NCI-H1092 (cell line): ENCODE results near the gene ITPK1.

Source experiments
- DNase-seq: peaks from one replicate; lab custom pipeline; 2025; lab: John Stamatoyannopoulos, UW

ITPK1 gene

DNA sequence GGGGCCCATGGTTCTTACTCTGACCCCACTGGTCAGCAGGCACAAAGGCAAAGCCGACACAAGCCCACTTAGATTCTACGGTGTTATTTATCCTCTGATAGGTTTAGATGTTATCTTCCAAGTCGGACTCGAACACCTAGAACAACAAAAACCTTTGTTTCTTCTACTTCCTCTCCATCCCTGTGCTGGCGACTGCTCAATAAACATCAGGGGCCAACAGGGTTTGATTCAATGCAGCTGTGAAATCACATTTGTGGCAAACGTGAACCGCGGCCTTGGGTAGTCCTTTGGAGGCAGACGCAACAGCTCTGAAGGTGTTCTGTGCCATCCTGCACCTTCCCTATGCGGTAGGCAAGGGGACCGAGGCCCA, 105.6 kb downstream of the ITPK1 start:
- DNase-seq = no peak

DNA sequence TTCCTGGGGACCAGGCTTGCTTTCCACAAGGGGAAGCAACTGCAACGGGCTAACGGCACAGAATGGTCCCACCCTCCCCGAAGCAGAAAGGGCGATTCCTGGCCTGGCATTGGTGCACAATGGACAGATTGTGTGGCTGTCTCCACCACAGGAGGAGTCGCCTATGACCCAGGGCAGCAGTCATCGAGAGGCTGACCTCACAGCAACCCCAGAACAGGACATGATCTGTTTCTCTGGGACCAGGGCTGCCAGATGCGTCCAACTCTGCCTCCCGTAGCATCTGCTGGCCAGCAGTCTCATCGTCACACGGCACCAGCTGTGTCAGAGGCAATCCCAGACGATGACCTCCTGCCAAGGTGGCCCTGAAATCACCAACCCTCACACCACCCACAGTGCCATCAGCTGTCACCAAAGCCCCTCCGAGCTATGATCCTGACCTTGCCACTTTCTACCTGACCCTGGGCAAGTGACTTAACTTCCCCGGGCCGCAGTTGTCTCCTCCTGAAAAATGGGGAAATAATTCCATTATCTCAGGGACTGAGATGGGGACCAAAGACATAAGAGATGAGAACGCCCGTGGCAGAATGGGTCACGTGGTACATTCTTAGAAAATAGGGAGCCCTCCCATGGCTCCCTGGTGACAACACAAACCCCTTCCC, 106.1 kb downstream of the ITPK1 start:
- DNase-seq = no peak

DNA sequence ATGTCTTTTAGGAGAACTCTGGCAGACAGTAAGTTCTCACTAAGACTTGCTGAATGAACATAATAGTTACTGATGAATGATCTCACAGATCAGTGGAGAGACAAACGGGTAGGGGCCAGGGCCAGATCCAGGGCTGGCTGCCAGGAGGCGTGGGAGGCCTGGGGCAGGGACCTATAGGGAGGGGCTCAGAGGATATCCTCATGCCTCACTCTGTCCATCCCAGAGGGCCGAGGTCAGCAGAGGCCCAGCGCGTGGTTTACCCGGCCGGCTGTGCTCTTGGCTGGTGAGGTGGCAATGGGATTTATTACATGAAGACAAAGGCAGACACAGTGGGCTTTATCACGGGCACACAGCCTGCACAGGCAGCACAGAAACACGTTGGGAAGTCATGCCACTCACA, 107.3 kb downstream of the ITPK1 start:
- DNase-seq = no peak

DNA sequence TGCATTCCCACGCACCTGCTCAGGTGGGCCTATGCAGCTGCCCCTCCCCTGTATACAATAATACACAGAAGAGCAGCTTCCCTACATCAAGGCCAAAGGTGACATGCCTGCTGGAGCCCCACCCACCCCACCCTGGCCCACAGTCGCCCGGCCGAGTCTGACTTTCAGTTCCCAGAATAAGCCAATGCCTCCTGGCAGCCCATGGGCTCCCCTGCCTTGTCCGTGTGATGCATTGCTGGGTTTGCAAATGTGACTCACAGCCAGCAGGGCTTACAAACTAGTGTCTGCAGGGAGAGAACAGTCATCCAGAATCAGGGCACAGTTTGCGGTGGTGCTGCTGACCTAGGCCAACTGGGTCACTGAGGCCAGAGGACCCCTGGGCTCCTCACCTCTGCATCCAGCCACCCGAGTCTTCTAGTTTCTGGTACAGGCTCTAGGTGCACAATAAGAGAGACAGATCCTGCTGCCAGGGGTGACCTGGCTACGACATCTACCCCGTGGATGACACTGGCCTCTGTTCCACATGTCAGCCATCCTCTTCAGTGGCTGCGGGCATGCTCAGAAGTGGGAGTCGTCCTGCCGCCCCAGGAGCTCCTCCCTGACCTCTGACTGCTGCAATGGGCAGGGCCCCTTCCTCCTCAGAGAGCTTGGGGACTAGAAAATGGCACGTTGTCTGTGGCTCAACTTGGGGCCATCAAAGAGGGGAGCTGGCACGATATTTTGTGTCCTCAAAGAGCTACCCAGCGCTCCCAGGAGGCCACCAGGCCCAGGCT, 108.3 kb downstream of the ITPK1 start:
- no peak for DNase-seq

DNA sequence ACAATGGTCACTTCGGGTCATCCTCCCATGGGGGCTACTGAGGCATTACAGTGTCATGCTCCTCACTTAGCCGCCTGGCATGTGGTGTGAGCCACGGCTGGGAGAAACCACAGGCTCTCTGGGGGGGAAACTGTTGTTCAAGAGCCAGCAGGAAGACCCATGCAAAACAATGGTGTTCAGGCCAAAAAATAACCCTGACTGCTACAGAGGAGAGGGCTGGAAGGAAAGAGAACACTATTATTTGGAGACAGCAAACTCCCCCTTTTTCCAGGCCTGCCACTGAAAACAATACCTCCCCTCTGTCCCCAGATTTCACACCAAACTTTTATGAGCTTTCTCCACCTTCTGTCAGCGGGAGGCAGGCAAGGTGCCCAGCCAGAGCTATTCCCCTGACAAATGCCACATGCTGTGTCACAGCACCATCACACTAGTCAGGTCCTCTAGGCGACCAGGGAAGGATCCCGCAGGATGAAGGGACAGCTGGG, 109.1 kb downstream of the ITPK1 start:
- no peak for DNase-seq

DNA sequence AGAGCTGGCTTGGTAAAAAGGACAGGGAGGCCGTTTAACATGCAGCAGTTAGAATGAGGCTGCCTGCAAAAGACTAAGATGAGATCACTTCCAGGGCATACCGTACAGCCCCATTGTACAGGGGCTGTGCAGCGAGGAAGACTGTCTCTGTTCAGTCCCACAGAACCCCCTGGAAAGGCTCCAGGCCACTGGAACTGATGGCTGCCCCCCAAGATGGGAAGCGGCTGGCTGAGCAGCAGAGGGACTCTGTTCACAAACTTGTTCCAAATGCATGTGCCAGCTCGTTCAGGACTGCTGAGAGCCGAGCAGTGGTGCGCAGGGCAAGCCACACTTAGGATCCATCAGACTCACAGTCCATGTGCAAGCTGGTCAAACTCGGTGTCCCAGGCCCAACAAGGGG, 109.9 kb downstream of the ITPK1 start:
- no peak for DNase-seq

DNA sequence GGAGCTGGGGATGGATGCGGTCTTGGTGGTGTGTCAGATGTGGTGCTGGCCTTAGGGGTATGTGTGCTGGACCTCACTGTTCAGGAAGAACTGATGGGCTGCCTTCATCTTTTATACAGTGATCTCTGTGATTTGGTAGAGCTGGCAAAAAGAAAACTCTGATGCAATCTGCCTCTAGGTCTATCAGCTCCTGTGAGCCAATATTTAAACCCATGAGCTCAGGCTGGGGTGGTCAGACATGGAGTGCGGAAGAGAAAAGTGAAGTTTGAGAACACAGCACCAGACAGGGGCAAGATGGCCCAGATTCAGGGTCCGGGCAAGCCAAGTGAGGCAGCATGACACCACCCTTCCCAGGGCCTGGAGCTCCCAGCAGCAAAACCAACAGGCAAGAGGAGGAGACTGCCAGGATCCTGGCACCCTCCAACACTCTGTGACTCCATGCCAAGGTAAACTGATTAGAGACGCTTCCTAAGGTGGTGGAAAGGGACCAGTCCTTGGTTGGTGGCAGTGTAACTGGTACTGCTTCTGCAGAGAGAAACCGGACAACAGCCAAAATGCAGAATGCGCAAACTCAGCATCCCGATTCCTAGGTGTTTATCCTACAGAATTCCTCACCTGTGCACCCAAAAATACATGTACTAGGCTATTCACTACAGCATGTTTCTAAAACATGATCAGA, 110.5 kb downstream of the ITPK1 start:
- DNase-seq = peak; percentile 49

DNA sequence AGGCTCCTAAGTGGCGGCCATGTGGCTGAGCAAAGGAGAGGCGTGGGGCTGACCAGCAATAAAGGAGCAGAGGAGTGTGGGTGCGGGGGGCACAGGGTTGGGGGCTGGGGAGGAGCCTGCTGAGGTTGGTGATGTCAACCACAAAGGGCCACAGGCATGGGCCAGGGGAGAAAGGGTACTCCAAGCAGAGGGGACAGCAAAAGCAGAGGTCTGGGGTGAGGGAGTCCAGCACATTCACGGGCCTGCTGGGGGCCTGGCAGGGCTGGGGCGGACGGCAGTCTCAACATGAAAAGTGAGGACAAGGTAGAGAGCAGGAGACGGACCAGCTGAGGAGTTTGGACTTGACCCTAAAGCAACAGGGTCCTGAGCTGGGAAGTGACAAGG, 111.0 kb downstream of the ITPK1 start:
- no peak for DNase-seq

GRCh38 chr14:93003945-93004698, 111.6 kb downstream of the ITPK1 start:
- DNase-seq = no peak

GRCh38 chr14:93002851-93003298, 112.8 kb downstream of the ITPK1 start:
- DNase-seq = no peak

GRCh38 chr14:93002049-93002448, 113.7 kb downstream of the ITPK1 start:
- no peak for DNase-seq

GRCh38 chr14:92998946-92999345, 116.8 kb downstream of the ITPK1 start:
- no peak for DNase-seq

GRCh38 chr14:92997343-92998061, 118.2 kb downstream of the ITPK1 start:
- peak; percentile 57 for DNase-seq

DNA sequence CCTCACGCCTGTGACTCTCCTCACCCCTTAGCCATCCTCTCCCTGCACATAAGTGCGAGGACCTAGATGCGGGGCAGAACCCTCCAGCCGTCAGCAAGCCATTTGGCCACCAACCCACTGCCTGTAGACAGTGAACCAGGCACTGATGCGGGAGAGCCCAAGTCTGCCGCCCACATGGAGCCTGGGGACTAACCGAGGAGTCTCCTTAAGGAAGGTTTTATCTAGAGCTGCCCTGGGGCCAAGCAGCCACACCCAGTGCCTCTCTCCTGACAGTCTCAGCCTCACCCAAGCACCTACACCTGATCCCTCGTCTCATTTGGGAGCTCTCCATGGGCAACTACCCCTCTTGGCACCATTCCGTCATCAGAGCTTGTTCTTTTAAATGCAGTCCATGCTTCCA, 120.1 kb downstream of the ITPK1 start:
- DNase-seq = no peak

GRCh38 chr14:92994942-92995341, 120.8 kb downstream of the ITPK1 start:
- no peak for DNase-seq

- no peak for DNase-seq
Measured at GRCh38 chr14:92994131-92994676, 121.5 kb downstream of the ITPK1 start.

GRCh38 chr14:92993302-92993701, 122.4 kb downstream of the ITPK1 start:
- no peak for DNase-seq

GRCh38 chr14:92991536-92991935, 124.2 kb downstream of the ITPK1 start:
- DNase-seq = no peak

DNA sequence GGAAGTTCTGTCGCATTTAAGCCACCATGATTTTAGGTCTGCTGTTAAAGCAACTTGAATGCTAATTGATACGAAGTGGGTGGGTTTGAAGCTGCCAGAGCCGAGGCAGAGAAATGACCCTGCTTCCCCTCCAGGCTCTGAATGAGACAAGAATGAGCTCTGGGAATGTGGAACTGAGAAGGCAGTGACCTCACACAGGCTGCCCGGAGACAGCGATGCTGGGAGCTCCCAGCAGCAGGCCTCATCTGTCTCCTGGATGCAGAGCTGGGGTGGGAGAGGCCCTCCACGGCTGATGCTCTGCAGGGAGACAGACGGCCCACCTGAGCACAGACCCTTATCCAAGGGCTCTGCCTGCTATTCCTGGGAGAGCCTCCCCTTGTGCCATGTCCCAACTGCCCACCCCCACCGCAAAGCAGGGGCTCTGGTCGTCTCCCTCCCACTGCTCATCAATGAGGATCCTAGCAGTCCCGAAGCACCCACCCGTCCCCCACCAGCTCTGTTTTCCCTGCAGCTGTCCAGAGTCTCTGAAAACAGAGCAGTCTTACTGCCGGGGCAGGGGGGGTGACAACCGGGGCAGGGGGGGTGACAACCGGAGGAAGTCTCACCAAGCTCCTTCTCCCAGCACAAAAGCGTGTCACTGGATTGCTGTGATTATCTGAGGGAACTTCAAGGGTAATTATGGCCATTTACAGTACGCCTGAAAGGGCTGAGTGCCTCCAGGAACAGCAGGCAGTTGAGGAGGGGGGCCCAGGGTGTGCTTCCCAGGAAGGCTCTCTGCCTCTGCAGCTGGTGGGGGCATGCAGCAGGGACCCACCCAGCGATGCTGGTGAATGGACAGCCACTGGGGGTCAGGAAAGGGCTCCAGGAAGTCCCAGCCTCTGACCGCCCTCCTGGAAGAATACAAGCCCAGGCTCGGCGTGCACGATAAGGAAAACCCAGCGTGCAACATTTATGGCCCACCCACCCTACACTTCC, 125.0 kb downstream of the ITPK1 start:
- DNase-seq = no peak
